GM18517 (cell line): Measurements from ENCODE around the gene ALOXE3.

ENCODE experiments used
- ATAC-seq: cut with Tn5 transposase; IDR thresholded peaks from one replicate; pipeline ENCODE4 v1.9.1; 2021; ENCODE audit warnings: mild to moderate bottlenecking, moderate library complexity; ENCODE audit not compliant: unreplicated experiment

The ALOXE3 gene

GRCh38 chr17:8117980-8118768 lies at the start of gene ALOXE3:
Gene ALOXE3, minus strand, starts transcription at chr17:8118514. Its CDS starts 524 bp downstream, at chr17:8117990.
- no peak for ATAC-seq

GRCh38 chr17:8167526-8167925 lies 49.2 kb upstream of the ALOXE3 start:
- ATAC-seq = no peak

GRCh38 chr17:8166731-8167130 lies 48.4 kb upstream of the ALOXE3 start:
- no peak for ATAC-seq

GRCh38 chr17:8164815-8165131 lies 46.5 kb upstream of the ALOXE3 start:
- no peak for ATAC-seq

GRCh38 chr17:8163978-8164814 lies 45.9 kb upstream of the ALOXE3 start:
- no peak for ATAC-seq

GRCh38 chr17:8162997-8163977 lies 45.0 kb upstream of the ALOXE3 start:
- no peak for ATAC-seq

GRCh38 chr17:8162233-8162996 lies 44.1 kb upstream of the ALOXE3 start, which contains the start of gene VAMP2:
Gene VAMP2, minus strand, starts transcription at chr17:8162948. Its CDS starts 69 bp downstream, at chr17:8162879.
- ATAC-seq = no peak

GRCh38 chr17:8161289-8162232 lies 43.2 kb upstream of the ALOXE3 start:
- ATAC-seq = no peak

- ATAC-seq = no peak
These were observed 42.5 kb upstream of the ALOXE3 start for GRCh38 chr17:8160741-8161221.

GRCh38 chr17:8160224-8160577 lies 41.9 kb upstream of the ALOXE3 start:
- ATAC-seq = no peak

- no peak for ATAC-seq
These were observed 41.3 kb upstream of the ALOXE3 start for GRCh38 chr17:8159459-8160223.

- no peak for ATAC-seq
These were observed 40.7 kb upstream of the ALOXE3 start for GRCh38 chr17:8159032-8159400.

GRCh38 chr17:8158267-8159031 lies 40.1 kb upstream of the ALOXE3 start:
- no peak for ATAC-seq

- peak; percentile 77 for ATAC-seq
These were observed 38.1 kb upstream of the ALOXE3 start for GRCh38 chr17:8156246-8156992.

- ATAC-seq = no peak
These were observed 37.6 kb upstream of the ALOXE3 start for GRCh38 chr17:8155996-8156245.

GRCh38 chr17:8155231-8155995 lies 37.1 kb upstream of the ALOXE3 start:
- ATAC-seq = no peak
